T47D (cell line): ENCODE results near the gene RHOD.

Source experiments
- DNase-seq, 2 experiments: peaks; one replicate each; pipeline versions ENCODE4 v3.0.0 to v3.0.0-alpha.2; 2011 to 2012; ENCODE audit warnings: low read depth in 1 of 2, low spot score in 1 of 2
- JUND ChIP-seq: IDR thresholded peaks from 2 replicates; pipeline ENCODE4 v1.6.1; 2012; ENCODE audit warnings: low read depth
- in situ Hi-C: cut with HindIII; loops from 2 replicates; pipeline ENCODE4 v1.10.0; 2016; ENCODE audit warnings: low sequenced_read_pairs, low pct_unique_long_range_greater_than_20kb

The RHOD gene

DNA sequence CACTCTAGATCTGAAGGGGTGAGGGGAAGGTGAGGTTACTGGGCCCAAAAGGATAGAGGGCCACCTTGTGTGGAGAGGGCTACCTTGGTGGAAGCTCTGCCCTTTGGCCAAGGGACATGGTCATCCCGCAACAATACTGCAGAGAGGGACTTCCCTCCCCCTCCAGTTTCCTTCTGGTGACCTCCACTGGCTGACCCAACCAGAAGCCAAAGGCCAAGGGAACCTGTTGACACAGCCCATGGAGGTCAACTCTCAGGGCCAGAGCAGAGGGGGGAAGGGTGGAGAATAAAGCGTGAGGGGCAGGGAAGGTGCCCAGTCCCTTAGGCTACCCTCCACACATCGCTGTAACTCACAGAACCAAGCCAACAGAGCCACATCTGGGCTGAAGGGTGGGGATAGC, 15.0 kb upstream of the RHOD start:
- no peak for DNase-seq
- TF ChIP-seq JUND: no peak
- in situ Hi-C loops: no loop called here

DNA sequence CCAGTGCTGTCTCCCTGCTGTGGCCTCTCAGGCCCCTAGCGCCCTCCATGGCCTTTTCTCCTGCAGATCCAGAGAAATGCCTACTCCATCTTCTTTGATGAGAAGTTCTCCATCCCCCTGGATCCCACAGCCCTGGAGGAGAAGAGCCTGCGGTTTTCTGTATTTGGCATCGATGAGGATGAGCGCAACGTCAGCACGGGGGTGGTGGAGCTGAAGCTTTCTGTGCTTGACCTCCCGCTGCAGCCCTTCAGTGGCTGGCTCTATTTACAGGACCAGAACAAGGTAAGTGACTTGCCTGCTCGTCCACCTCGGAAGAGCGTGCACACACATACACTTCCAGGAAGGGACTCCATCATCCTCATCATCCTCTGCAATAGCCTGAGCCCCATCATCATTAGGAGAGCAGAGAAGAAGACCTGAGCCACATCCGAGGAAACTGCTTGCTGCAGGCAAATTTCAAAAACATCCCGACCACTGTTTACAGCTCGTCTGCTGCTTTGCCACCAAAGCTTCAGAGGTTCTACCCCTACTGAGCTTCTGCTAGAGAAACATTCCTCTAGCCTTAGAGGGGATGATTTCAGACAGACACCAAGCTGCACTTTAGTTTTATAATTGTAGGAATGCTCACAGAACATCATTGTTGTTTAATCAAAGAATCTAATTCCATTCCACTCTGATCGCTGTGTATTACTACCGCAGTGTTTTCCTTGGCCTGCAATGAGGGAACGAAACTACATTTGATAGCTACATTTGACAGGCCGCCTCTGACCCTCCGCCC, 12.9 kb upstream of the RHOD start:
- DNase-seq: no peak
- TF ChIP-seq JUND: no peak
- in situ Hi-C loops: no loop called here

DNA sequence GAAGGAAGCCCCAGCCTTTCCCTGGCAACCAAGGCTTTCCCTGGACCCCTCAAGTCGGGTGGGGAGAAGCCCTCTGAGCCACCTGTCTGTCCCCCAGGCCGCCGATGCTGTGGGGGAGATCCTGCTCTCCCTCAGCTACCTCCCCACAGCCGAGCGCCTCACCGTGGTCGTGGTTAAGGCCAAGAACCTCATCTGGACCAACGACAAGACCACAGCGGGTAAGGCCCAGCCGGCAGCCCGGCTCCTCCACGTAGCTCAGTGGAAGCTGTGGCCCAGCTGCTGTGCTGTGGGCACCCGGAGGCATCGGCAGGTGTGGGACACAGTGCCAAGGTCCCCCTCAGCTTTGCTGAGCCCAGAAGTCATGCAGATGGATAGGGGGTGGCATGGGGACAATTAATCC, 12.2 kb upstream of the RHOD start:
- TF ChIP-seq JUND: no peak
- in situ Hi-C loops: no loop called here
- no peak for DNase-seq

DNA sequence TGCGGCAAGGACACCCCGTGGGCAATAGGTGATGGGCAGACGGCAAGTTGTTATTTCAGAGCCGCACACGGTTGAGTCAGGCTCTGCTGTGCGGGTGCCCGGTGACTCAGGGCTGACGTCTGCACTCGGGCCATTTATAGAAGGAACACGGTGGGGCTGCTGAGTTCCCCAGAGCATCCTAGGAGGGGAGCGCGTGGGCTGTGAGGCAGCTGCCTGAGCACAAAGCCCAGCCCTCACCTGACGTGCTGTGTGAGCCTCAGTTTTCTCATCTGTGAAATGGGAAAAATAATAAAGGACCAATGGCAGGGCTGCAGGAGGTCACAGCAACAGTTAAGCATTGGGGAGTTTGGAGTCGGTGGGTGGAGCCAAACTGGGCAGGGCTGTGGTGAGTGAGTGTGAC, 11.3 kb upstream of the RHOD start:
- no peak for TF ChIP-seq JUND
- in situ Hi-C loops: no loop called here
- DNase-seq: no peak

DNA sequence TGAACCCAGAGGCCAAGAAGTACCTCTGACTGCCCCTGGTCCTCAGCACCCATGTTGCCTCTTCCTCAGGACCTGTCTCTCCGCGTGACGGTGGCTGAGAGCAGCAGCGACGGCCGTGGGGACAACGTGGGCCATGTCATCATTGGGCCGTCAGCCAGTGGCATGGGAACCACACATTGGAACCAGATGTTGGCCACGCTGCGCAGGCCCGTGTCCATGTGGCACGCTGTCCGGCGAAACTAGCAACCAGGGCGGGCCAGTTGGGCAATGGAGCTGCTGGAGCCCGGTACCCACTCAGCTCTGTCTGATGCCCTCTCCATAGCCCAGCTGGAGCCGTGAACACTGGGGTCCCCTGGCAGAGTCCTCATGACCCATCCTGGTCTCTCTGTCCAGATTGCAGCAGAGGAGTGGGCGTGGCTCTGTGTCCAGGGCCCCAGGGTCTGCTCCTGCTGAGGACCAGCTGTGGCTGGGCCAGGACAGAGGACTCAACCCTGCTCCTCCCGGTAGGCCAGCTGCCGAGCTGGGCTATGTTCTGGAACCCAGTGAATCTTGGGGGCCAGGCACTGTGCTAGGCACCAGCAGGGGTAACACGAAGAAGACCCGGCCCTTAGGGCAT, 8.0 kb upstream of the RHOD start:
- DNase-seq: no peak
- no peak for TF ChIP-seq JUND
- in situ Hi-C loops: no loop called here

DNA sequence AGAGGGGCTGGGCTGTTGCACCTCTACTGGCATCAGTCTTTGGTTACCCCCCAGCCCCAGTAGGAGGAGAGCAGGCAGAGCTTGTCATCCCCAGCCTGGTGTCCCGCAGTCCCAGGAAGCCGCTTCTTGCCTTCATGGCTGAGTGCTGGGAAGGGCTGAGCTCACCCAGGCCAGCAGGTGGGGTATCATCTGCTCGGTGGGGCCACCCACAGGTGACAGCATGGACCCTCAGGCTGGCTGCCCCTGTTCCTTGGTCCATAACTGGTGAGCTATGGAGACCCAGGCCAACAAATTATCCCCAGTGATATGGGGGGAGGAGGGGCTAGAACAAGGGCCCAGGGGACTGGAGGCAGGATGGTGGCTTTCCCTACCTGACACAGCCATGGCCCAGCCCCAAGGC, 6.5 kb upstream of the RHOD start:
- in situ Hi-C loops: no loop called here
- no peak for DNase-seq
- TF ChIP-seq JUND: no peak

DNA sequence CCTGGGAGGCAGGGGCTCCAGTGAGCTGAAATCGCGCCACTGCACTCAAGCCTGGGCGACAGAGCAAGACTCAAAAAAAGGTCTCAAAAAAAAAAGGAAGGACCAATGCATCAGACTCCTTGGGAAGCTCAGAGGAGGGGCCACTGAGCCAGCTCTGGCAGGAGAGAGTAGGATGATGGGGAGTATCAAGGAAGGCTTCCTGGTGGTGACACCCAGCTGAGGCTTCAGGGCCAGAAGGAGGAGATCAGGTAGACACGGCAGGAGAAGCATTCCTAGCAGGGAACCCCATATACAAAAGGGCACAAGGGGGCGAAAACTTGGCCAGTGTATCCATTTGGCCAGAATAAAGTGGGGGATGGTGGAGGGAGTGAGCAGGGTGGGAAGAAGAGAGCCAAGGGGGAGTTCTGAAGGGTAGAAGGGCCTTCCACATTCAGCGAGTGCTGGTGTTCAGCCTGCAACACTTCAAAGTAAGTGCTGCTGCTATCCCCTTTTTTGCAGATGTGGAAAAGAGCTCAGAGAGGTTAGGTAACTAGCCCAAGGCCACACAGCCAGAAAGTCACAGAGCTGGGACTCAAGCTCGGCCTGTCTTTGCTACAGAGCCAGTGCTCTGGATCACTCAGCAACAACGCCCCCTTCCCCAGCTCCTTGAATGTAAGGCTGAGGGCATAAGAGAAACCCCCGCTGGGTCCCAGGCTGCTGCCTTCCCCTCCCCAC, 5.3 kb upstream of the RHOD start:
- DNase-seq: no peak
- in situ Hi-C loops: no loop called here
- TF ChIP-seq JUND: no peak

DNA sequence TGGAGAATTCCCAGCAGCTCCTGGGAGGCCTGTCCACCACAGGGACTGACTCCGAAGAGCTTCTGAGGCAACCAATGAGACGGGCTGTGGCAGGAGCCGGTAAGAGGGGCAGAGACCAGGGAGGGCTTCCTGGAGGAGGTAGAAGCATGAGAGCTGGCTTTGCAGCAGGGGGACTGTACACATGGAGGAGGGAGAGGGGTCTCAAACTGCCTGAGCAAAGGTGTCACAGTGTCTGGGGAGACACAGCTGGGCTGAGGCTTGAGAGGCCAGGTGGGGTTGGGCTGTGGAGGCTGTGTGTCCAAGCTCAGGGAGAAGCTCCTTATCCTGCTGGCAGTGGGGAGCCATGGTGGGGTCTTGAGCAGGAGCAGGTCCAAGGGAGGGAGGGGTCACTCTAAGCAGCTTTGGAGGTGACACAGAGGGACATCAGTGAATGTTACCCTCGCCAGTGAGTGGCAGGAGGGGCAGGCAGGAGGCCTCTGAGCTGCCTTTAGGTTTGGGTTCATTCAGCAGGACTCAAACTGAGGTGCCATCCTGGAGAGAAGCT, 4.6 kb upstream of the RHOD start:
- in situ Hi-C loops: no loop called here
- no peak for DNase-seq
- TF ChIP-seq JUND: no peak

DNA sequence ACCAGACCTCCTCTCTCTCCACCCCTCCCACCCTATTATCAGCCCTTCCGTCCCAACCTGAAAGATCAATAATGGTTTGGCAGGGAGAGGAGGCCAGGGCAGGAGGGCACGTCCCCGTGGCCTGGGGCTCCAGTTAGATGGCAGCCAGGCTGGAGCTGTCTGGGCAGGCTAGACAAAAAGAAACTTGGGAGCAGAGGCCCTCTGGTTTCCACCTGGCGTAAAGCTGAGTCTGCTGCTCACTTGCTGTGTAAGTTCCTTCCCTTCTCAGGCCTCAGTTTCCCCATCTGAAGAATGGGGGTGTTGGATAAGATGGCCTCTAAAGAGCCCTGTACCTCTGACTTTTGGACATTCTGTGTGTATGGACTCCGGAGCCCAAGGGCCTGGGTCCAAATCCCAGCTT, 3.8 kb upstream of the RHOD start:
- in situ Hi-C loops: no loop called here
- DNase-seq: no peak
- TF ChIP-seq JUND: no peak

DNA sequence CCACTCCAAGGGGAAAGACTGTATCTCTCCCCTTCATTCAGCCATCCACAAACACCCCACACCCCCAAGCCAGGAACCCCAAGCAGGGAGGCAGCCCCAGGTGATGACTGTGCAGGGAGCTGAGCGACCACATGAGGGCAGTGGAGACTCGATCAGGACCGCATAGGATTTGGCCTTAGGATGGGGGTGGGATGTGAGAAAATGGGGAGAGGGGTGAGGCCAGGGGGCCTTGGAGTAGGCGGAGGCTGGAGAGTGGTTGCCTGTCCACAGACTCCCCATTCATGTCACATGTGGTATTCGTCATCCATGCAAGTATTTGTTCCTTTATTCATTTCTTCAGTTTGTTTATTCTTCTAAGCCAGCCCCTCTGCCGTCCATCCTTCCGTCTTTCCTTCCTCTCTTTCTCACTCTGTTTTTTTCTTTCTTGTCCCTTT, 2.7 kb upstream of the RHOD start:
- in situ Hi-C loops: no loop called here
- DNase-seq: peak; percentile 78 to 94

DNA sequence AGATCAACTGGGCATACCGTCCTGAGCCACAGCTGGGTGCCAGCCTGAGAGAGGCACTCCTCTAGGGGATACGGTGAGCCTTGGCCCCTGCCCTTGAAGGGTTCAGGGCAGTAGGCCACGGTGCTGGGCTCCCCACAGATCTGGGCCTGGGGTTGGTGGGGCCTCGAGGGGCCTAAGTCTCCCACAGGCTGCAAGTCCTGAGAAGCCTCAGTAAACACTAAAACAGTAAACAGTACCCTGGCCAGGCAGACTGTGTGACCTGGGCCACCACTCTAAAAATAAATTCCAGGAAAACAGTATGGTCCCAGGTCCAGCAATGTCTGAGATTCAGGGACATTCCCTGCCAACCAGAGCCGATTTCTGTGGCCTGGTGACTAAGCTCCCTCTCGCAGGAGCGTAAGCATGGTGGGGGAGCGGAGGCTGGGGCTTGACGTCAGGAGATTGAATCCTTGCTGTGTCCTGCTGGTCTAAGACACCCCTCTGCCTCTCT, 2.3 kb upstream of the RHOD start:
- in situ Hi-C loops: no loop called here
- TF ChIP-seq JUND: no peak
- peak in 1 of 2 experiments; percentile 37 for DNase-seq

More for the DNA sequence above, 2.7 kb upstream of the RHOD start:
- no peak for TF ChIP-seq JUND

DNA sequence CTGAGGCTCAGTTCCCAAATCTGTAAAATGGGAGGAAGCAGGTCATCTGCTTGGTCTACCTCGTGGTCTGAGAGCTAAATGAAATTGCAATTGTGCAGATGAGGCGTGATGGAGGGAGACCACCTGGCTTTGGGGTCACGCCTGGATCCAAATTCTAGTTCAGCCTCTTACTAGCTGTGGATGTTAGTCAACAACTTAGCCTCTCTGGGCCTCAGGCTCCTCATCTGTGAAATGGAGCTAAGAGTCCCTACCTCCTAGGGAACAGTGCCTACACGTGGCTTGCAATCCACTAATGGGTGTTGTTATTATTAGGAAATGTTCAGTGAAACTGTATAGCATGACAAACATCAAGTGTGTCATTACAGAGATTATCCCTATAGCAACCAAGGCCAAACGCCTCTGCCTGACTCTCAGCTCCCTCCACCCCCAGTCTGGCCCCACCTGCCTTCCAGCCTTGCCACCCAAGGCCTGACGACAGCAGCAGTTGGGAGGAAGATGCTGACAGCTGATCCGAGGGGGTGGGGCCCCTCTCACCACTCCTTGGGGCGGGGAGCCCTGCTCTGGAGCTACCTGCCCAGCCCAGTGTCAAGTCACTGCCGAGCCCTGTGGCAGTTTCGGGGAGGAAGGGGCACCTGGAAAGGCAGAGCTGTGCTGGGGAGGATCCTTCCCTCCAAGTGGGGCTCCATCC, 1.7 kb upstream of the RHOD start:
- in situ Hi-C loops: no loop called here
- TF ChIP-seq JUND: no peak
- DNase-seq: peak; percentile 88 to 96
